WERI-Rb-1 (cell line): ENCODE data around the gene SDR9C7.
"Not testable (repeated sequence)": the region's sequence is repeated elsewhere in the genome, so short reads cannot be mapped to it uniquely, and the experiment has no call there.

ENCODE experiments used
- DNase-seq: peaks from one replicate; pipeline ENCODE4 v3.0.0-alpha.2; 2020
- H3K27ac ChIP-seq: fragments of 250-450 bp; sonication (Bioruptor Pico); 2 replicates; pipeline ENCODE4 v1.5.1; 2020; ENCODE audit warnings: mild to moderate bottlenecking, moderate library complexity
- H3K27me3 ChIP-seq: fragments of 250-450 bp; sonication (Bioruptor Pico); 2 replicates; pipeline ENCODE4 v1.5.1; 2021; ENCODE audit warnings: mild to moderate bottlenecking, low read depth, moderate library complexity; ENCODE audit not compliant: insufficient read depth, severe bottlenecking
- H3K36me3 ChIP-seq: fragments of 250-450 bp; sonication (Bioruptor Pico); 2 replicates; pipeline ENCODE4 v1.5.1; 2020; ENCODE audit warnings: mild to moderate bottlenecking, moderate library complexity
- H3K4me3 ChIP-seq: 2 replicates; pipeline ENCODE4 v1.5.1; 2011; ENCODE audit warnings: low read depth, mild to moderate bottlenecking, control low read depth, low read length
- H3K9me3 ChIP-seq: fragments of 250-450 bp; sonication (Bioruptor Pico); 2 replicates; pipeline ENCODE4 v1.5.1; 2021; ENCODE audit warnings: mild to moderate bottlenecking, moderate library complexity; ENCODE audit not compliant: severe bottlenecking
- CTCF ChIP-seq: IDR thresholded peaks from 2 replicates; pipeline ENCODE4 v1.5.1; 2011; ENCODE audit warnings: low read depth, mild to moderate bottlenecking, control low read depth, inconsistent platforms, low read length

The SDR9C7 gene

GRCh38 chr12:56933826-56934625, at the start of gene SDR9C7:
Gene SDR9C7, minus strand, starts transcription at chr12:56934408. Its CDS starts 147 bp downstream, at chr12:56934261.
- Histone ChIP-seq H3K36me3 (no peaks in the 10 kb centered on the region), H3K27ac (no peak within 1 kb of the TSS), H3K27me3 (no peaks in the 10 kb centered on the region), H3K4me3 (no peak within 1 kb of the TSS), H3K9me3 (no peaks in the 10 kb centered on the region)
- no peak for DNase-seq
- TF ChIP-seq CTCF: no peak

GRCh38 chr12:56983386-56983785, 49.2 kb upstream of the SDR9C7 start:
- Histone ChIP-seq H3K9me3 (no peaks in the 10 kb centered on the region), H3K36me3 (no peaks in the 10 kb centered on the region), H3K4me3 (no peak overlapping the region), H3K27me3 (peaks cover 3% of the 10 kb centered on the region), H3K27ac (no peak overlapping the region)
- no peak for DNase-seq
- no peak for TF ChIP-seq CTCF

- not testable (repeated sequence) for H3K27me3 ChIP-seq, H3K36me3 ChIP-seq, H3K9me3 ChIP-seq, DNase-seq, H3K27ac ChIP-seq, H3K4me3 ChIP-seq
Observed at GRCh38 chr12:56982578-56983236, 48.5 kb upstream of the SDR9C7 start.

- H3K27me3 ChIP-seq: no peaks in the 10 kb centered on the region
- TF ChIP-seq CTCF: no peak
Observed at GRCh38 chr12:56980941-56981530, 46.8 kb upstream of the SDR9C7 start.

GRCh38 chr12:56980268-56980667, 46.1 kb upstream of the SDR9C7 start:
- no peak overlapping the region for H3K4me3 ChIP-seq
- no peak for TF ChIP-seq CTCF
- no peaks in the 10 kb centered on the region for H3K27me3 ChIP-seq
- no peaks in the 10 kb centered on the region for H3K9me3 ChIP-seq
- DNase-seq: no peak
- H3K36me3 ChIP-seq: no peaks in the 10 kb centered on the region
- H3K27ac ChIP-seq: no peak overlapping the region

More at GRCh38 chr12:56980941-56981530, 46.8 kb upstream of the SDR9C7 start:
- Histone ChIP-seq H3K36me3 (no peaks in the 10 kb centered on the region), H3K27ac (no peak overlapping the region), H3K9me3 (no peaks in the 10 kb centered on the region), H3K4me3 (no peak overlapping the region)
- DNase-seq: no peak

- no peak overlapping the region for H3K27ac ChIP-seq
- no peak for DNase-seq
- TF ChIP-seq CTCF: no peak
- H3K36me3 ChIP-seq: no peaks in the 10 kb centered on the region
- no peaks in the 10 kb centered on the region for H3K27me3 ChIP-seq
- no peaks in the 10 kb centered on the region for H3K9me3 ChIP-seq
- H3K4me3 ChIP-seq: no peak overlapping the region
Observed at GRCh38 chr12:56979628-56980027, 45.4 kb upstream of the SDR9C7 start.
